GM21528 (cell line): ENCODE data around the gene PRX.
"Not testable (repeated sequence)": the region's sequence is repeated elsewhere in the genome, so short reads cannot be mapped to it uniquely, and the experiment has no call there.

Source experiments
- ATAC-seq: cut with Tn5 transposase; IDR thresholded peaks from one replicate; pipeline ENCODE4 v1.9.1; 2021; ENCODE audit warnings: mild to moderate bottlenecking, moderate library complexity; ENCODE audit not compliant: unreplicated experiment, low FRiP score

The PRX gene

DNA sequence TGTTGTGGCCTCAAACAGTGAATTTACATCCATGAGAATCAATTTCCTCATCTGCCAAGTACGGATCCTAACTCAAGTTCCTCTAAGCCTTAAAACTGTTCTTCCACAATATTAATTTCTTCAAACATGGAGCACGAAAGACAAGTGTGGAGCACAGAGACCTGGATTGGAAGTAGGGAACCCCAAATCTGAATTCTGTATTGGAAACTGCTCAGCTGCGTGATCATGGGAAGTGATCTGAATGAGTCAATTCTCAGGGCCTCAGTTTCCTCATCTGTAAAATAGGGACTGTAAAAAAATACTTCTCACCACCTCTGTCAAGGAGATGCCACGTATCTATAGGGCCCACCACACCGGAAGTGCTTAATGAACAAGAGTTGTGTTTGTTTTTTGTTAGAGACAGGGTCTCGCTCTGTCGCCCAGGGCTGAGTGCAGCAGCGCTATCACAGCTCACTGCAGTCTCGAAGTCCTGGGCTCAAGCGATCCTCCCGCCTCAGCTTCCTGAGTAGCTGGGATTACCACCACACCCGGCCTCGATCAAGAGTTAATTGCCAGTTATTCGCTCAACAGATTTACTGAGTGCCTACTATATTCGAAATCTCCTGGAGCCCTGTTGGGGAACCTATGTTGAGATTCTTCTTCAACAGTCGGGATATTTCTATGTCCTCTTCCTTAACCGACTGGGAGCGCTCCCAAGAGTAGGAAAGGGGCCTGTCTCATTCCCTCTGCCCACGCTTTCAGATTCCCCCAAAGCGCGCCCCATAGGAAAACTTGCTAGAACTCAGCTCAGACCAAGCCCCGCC is 29.4 kb upstream of the PRX start:
- ATAC-seq = peak; percentile 0

DNA sequence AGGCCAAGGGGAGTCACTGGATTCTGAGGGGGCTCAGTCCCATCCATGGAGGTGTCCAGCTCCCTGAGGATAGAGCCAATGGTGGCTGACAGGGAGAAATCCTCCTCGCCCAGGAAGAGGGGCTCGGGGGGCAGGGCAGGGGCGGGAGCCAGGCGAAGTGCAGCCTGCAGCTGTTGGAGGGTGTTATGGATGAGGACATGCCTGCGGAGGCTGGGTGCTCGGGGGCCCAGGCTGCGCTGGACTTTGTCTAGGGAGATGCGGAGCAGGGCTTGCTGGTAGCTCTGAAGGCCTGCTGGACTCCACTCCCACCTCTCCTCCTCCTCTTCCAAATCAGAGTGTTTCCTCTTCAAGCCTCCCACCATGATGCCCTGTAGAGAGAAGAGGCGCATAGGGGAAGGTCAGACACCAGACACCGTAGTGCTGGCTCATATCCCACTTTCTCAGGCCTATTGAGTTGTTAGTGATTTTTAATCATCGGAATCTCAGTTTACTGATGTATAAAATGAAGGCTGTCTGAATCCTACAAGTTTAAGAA is 28.6 kb upstream of the PRX start:
- ATAC-seq = no peak

DNA sequence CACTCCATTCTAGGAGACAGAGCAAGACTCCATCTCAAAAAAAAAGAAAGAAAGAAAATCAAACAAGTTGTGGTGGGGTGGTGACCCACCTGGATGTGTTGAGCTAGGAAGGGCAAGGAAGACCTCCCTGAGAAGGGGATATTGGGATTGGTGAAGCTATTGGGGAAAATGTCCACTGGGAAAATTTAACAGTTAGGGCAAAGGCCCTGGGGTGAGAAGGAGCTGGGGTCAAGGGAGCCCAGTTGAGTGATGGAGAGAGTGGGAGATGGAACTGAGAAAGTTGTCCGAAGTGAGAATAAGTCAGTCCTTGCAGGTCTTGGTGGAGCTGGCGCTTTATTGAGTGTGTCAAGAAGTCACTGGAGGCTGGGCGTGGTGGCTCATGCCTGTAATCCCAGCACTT is 25.1 kb upstream of the PRX start:
- ATAC-seq = no peak

DNA sequence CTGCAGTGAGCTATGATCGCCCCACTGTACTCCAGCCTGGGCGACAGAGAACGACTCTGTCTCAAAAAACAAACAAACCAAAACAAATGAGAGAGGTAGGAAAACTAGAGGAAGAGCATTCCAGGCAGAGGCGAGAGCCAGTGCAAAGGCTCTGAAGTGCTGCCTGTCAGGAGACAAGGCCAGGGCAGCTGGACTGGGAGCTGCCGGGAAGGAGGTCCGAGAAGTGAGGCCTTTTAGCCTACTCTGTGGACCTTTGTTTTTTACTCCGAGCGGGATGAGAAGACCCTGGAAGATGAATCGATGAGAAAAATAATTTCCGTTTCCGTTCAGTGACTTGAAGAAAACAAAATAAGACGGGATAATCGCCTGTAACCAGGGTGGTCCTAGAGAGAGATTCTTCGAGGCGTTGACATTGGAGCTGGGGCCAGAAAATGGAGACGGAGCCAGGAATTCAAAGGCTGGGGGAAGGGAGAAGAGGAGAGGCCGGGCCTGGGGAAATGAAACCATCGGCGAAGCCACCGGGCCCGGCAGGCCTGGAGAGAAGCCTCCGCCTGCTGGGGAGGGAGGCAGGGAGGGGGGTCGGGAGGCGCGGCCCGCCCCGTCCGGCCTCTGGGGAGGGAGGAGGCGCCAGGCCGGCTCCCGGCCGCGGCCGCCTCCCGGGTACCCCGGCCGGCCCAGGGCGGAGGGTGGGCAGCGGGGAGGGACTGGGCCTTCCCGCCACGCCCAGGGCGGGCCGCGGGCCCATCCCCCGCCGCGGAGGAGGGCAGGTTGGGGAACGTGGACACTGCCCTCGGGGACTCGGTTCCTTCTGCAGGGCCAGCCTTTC is 20.4 kb upstream of the PRX start:
- no peak for ATAC-seq

DNA sequence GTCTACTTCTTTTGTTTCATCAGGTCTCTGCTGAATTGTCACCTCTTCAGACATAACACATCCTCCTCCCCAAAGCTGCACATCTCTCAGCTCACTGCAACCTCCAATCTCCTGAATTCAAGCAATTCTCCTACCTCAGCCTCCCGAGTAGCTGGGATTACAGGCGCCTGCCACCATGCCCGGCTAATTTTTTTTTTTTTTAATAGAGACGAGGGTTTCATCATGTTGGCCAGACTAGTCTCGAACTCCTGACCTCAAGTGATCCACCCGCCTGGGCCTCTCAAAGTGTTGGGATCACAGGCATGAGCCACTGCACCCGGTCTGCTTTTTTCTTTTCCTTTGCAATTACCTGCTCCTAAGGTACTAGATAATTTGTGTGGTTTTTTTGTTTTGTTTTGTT is 19.6 kb upstream of the PRX start:
- ATAC-seq = not testable (repeated sequence)

DNA sequence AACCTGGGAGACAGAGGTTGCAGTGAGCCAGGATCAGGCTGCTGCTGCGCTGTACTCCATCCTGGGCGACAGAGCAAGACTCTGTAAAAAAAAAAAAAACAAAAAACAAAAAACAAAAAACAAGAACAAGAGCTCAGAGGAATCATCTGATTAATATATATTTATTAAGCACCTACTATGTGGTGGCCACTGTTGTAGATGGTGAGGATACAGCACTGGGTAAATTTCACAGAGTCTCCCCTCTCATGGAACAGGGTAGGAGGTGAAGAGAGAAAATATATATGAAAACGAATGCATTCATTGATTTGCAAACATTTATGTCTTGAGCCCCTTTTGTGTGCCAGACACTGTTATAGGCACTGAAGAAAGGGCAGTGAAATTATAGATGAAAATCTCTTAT is 18.5 kb upstream of the PRX start:
- no peak for ATAC-seq

DNA sequence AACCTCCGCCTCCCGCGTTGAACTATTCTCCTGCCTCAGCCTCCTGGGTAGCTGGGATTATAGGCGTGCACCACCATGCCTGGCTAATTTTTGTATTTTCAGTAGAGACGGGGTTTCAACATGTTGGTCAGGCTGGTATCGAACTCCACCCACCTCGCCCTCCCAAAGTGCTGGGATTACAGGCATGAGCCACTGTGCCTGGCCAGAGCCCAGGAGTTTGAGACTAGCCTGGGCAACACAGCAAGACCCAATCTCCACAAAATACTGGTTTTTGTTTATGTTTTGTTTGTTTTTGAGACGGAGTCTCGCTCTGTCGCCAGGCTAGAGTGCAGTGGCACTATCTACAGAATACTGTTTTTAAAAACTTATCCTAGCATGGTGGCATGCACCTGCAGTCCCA is 17.1 kb upstream of the PRX start:
- ATAC-seq = not testable (repeated sequence)

DNA sequence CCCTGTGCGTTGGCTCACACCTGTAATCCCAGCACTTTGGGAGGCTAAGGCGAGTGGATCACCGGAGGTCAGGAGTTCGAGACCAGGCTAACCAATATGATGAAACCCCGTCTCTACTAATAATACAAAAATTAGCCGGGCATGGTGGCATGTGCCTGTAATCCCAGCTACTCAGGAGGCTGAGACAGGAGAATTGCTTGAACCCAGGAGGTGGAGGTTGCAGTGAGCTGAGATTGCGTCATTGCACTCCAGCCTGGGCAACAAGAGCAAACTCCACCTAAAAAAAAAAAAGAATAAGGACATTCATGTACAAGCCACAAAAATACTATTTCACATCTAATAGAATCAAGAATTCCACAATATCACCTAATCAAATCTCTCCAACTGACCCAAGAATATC is 15.0 kb upstream of the PRX start:
- ATAC-seq = not testable (repeated sequence)

DNA sequence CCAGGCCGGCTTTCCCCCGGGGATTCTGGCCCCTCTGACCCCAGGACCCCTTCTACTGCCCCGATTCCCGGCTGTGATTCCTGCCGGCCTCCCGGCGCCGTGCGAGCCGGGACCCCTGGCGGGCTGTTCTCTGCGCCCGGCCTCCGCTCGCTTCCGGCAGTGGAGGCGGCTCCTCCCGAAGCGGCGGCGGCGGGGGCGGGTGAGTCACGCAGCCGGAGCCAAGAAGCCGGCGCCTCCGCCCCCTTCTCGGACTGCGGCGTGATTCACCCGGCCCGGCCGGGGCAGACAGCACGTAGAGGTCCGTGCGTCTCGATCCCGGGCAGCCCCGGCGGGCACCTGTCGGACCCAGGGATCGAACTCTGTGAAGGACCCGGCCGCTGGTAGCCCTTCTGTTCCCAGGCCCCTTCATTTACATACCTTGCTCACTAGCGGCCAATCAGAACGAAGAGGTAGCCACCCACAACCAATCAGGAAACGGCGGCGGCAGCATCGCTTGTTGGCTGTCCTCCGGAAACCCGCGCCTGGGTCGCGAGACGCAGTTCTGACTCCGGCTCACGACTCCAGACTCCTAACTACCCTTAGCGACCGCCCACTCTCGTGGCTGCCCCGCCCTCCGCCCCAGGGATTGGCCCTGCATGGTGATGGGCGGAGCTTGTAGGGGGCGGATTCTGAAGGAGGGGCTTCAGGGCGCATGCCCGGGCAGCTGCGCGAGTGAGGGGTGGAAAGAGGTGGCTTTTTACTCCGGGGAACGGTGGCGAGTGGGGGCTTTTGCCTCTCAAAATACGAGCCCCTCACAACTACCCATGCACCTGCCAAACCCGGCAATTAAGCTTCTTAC is 12.5 kb upstream of the PRX start, which contains the start of gene SERTAD1:
Gene SERTAD1 (minus strand): TSS at position 543 of the 838 bp plus-strand sequence. CDS start 2,446 bp downstream, outside the sequence.
- ATAC-seq = peak; percentile 79

DNA sequence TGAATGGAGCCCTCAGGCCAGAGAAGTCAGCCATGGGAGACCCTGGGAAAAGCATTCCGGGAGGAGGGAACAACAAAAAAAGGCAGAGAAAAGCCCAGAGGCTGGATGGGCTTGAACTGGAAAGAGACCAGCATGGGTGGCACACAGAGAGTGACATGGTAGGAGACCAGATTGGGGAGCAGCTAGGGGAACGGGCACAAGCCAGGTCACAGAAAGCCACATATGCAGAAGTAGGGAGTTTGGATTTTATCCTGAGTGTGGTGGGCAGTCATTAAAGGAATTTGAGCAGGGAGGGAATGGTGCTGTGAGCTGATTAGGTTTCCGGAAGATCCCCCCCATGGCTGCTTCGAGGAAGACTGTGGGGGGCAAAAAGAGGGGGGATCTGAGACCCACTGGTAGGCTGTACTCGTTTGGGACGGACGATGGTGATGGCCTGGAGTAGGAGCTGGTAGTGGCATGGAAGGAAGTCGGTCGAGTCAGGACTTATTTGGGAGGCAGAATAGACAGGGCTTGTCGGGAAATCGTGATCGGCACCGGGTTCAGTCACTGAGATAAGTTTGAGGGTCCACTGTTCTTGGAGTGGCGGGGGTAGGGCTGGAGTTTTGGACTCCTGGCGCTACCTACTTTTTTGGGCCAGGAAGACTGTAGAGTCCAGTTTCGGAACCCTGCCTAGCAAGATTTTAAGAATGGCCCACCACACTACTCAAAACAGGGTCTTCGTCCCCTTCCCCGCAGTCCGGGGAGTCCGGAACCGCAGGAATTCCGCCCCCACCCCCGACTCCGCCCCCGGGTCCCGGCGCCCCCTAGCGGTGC is 11.7 kb upstream of the PRX start:
- no peak for ATAC-seq

DNA sequence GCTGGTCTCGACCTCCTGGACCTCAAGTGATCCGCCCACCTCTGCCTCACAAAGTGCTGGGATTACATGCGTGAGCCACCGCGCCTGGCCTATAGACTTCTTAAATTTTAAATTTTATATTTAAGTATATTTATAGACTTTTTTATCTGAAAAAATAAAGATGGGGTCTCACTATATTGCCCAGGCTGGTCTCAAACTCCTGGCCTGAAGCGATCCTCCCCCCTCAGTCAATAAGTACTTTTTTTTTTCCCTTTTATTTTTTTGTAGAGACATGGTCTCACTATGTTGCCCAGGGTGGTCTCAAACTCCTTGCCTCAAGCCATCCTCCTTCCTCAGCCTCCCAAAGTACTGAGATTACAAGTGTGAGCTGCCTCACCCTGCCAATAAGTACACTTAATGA is 10.8 kb upstream of the PRX start:
- ATAC-seq = no peak

DNA sequence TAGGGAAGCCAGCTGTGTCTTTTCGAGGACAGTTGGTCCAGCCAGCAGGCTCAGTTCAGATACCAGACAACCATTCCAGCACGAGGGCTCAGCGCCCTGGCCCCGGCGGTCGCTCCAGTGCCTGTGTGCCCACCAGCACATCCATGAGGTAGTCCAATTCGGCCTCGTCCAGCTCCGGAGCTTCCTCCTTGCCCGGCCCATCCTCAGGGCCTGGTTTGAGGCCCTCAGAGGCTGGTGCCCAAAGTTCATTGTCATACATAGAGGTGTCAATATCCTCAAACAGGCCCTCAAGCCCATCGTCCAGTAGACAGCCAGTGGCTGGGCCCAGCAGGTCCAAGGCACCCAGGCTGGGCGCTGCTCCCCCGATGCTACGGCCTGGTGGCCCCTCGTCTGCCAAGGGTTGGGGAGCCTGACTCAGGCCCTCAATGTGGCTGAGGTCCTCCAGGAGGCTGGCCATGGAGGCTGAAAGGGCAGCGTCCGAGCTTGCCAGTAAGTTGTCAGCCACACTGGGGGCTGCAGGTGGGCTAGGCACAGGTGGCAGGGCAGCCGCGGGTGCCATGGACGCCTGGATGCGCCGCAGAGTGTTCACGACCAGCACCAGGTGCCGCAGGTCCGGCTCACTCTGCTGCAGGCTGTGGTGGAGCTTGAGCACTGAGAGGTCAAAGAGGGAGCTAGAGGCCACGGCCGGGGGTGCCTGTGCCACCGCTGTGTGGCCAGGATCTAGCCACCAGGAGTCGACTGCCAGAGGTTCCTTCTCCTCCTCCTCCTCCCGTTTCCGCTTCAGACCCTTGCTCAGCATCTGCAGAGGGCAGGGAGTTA is 9.8 kb upstream of the PRX start:
- ATAC-seq = no peak

DNA sequence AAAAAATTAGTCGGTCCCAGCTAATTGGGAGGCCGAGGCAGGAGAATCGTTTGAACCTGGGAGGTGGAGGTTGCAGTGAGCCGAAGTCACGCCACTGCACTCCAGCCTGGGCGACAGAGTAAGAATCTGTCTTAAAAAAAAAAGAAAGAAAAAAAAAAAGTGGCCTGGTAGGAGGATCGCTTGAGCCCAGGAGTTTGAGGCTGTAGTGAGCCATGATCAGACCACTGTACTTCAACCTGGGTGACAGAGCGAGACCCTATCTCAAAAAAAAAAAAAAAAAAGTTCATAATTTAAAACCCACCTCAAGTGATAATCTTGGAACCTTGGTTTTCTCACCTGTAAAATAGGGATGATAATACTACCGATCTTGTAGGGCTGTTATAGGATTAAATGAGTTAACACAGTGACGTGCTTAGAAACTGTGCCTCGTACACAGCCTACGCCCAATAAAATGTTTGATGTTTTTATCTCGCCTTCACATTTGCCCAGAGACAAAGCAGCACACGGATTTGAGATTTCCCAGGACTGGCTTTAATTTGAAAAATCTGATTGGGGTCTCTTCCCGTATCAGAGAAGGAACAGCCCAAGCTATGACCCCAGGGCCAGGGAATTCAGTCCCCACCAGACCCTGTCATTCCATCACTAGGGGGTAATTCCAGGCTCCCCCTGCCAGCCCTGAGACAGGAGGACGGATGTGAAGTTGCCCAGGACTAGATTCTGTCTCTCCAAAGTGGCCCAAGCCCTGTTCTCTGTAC is 9.0 kb upstream of the PRX start:
- ATAC-seq = no peak

DNA sequence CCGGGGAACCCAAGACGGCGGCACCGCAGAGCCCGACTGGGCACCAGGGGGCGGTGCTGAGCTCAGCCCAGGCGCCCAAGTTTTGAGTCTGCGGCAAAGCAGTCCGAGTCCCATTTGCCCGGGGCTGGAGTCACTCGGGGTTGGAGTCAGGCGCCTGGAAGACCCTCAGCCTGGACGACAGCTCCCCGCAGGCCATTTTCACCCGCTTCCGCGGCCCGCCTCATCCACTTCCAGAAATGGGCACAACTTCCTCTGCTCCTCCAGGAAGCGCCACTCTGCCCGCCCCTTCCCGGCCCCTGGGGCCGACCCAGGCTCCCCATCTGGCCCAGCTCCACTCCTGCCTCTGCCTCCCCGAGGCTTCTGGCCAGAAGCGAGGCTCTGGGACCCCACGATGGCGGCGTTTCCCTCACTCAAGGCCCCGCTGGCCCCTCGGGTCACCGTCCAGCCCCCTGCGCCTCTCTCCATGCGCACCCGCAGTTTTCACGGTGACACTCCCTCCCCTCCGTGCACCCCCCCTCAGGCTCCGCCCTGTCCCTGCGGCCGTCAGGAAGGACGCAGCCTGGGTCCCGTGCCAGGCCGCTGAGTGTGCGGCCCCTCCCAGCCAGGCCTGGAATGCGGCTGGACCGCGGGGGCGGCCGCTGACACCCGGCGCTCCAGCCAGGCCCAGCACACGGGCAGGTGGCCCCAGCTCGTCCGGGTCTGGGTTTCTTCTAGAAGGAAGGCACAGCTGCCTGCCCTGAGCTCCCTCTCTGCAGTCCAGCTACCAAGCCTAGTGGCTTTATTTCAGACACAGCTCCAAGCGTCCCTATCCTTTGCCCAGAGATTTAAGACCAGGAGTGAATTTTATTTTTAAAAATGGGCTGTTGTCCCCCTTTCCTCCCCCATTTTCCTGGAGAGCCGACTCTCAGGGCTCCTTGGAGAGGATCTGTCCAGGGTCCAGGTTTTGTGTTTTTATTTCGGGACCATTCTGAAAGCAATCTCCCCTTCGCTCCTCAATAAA is 7.9 kb upstream of the PRX start:
- ATAC-seq = peak; percentile 31

DNA sequence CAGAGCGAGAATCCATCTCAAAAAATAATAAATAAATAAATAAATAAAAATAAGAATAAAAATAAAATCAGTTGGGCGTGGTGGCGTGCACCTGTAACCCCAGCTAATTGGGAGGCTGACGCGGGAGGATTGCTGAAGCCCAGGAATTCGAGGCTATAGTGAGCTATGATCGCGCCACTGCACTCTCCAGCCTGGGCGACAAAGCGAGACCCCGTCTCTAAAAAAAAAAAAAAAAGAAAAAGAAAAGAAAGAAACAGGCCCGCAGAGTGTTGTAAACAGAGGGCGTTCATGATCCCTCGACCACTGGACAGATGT is 7.2 kb upstream of the PRX start:
- no peak for ATAC-seq

DNA sequence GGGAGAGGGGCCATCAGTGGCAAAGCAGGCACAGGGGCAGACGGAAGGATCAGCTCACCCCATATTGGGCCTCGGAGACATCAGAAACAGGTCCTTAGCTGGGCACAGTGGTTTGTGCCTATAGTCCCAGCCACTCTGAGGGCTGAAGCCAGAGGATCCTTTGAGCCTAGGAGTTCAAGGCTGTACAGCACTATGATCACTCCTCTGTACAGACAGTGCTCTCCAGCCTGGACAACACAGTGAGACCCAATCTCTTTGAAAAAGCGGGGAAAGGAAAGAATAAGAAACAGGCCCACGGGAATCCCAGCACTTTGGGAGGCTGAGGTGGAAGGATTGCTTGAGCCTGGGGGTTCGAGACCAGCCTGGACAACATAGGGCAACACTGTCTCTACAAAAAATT is 6.6 kb upstream of the PRX start:
- no peak for ATAC-seq

DNA sequence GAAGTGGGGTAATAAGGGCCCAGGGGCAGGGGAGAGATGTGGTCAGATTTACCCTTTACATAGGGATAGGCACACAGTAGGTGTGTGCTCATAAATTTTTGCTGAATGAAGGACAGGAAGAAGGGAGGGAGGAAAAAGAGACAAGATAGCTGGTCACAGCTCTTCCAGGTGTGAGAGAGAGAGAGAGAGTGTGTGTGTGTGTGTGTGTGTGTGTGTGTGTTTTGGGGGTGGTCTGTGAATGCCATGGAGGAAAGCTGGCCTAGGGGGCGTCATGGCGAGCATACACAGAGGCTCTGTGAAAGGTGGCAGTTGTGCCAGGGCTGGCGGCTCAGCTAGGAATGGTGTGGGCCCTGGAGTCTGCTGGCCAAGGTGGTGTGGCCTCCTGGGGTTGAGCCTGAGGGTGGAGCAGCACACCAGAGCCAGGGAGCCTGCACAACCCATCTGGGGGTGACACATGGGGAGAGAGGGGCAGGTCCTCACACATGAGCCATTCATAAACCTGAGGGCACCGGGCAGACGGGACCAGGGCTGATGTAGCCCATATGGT is 6.0 kb upstream of the PRX start:
- ATAC-seq = no peak
